NK-92 (cell line): ENCODE measurements around the gene EPN2.

Experiments
- DNase-seq: peaks from one replicate; lab custom pipeline; 2025; ENCODE audit not compliant: unreplicated experiment; lab: John Stamatoyannopoulos, UW

Gene EPN2

GRCh38 chr17:19379361-19380065, 142.3 kb downstream of the EPN2 start:
- DNase-seq, result no peak

- DNase-seq, result no peak
Measured at GRCh38 chr17:19380481-19381301, 143.5 kb downstream of the EPN2 start.

GRCh38 chr17:19381361-19381740, 144.2 kb downstream of the EPN2 start:
- DNase-seq, result no peak

- DNase-seq, result no peak
Measured at GRCh38 chr17:19381741-19382444, 144.7 kb downstream of the EPN2 start.

GRCh38 chr17:19382531-19383444, 145.6 kb downstream of the EPN2 start:
- DNase-seq, result no peak

- no peak for DNase-seq
Measured at GRCh38 chr17:19383681-19384470, 146.7 kb downstream of the EPN2 start.

- no peak for DNase-seq
Measured at GRCh38 chr17:19384723-19385391, 147.7 kb downstream of the EPN2 start.

- no peak for DNase-seq
Measured at GRCh38 chr17:19385521-19385983, 148.4 kb downstream of the EPN2 start.
